COLO829 (cell line): Measurements from ENCODE around the gene ARMCX5.

Experiments used
- DNase-seq: peaks from one replicate; pipeline ENCODE4 v3.0.0; 2012; ENCODE audit warnings: low spot score

The ARMCX5 gene

GRCh38 chrX:102599084-102599950, at the start of gene ARMCX5:
TSS of gene ARMCX5 (plus strand) at chrX:102599515. CDS start at chrX:102602142, 2,627 bp downstream.
- DNase-seq, result peak; percentile 51

GRCh38 chrX:102558607-102559006, 40.7 kb upstream of the ARMCX5 start:
- no peak for DNase-seq

GRCh38 chrX:102560423-102561068, 38.8 kb upstream of the ARMCX5 start:
- DNase-seq, result no peak

DNA sequence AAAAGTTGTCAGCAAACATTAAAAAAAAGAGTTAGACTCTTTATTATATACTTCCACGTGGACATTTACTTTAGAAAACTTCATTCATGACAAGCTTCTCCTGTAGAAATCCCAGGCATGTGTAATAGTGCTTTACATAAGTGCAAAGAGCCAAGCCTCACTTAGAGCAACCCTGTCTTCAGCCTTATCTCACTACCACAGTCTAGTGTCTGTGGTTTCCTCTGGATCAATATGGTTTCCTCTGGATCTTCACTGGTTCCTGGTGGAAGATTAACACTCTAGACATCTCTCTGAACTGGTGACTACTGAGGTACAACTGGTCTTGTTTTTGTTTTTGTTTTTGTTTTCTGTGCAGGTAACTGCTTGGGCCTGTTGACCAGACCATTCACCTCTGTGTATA, 18.4 kb upstream of the ARMCX5 start:
- DNase-seq, result no peak

DNA sequence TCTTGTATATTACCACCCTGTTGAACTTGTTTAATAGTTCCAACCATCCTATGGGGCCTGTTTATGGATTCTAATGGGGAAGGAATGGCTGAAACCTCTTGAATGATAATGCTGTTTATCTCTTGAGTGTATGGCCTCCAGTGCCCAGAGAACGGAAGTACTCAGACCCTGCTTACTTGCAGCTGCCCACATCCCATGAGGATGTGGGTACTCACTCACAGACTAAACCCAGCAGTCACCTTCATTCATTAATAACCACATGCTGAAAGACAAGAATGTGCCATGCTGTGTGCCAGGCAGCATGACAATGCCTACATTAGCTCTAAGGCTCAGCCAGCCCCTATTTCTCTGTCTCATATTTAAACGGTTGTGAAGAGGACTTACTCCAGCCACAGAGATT, 5.9 kb upstream of the ARMCX5 start:
- no peak for DNase-seq

- no peak for DNase-seq
Measured at GRCh38 chrX:102599951-102600579, 750 bp downstream of the ARMCX5 start.

GRCh38 chrX:102604327-102604726, 5.0 kb downstream of the ARMCX5 start:
- peak; percentile 70 for DNase-seq

DNA sequence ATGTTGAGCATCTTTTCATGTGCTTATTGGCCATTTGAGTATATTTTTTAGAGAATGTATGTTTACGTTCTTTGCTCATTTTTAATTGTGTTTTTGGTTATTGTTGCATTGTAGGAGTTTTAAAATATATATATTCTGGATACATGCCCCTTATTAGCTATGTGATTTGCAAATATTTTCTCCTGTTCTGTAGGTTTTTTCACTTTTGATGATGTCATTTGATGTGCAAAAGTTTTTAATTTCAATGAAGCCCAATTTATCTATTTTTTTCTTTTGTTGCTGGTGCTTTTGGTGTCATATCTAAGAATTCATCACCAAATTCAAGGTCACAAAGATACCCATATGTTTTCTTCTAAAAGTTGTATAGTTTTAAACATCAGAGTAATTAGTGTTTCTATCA, 6.8 kb downstream of the ARMCX5 start:
- no peak for DNase-seq

- no peak for DNase-seq
Measured at GRCh38 chrX:102610905-102611304, 11.6 kb downstream of the ARMCX5 start.

- no peak for DNase-seq
Measured at GRCh38 chrX:102624105-102624504, 24.8 kb downstream of the ARMCX5 start.

DNA sequence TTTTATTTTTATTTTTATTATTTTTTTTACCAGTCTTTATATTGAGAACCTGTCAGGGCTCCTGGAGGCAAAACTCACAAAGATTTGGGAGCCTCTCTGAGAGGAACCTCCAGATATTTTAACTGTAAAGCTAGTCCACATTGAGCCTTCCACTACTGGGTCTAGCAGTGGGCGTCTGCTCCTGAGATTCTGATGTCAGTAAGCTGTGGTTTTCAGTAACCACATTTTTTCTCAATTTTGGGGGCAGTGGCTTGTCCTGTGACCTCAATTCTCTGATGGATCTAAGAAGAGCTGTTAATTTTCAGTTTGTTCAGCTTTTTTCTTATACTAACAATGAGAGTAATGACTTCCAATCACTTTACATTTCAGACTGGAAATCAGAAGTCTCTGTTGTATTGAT, 28.3 kb downstream of the ARMCX5 start:
- no peak for DNase-seq

GRCh38 chrX:102637561-102637960, 38.2 kb downstream of the ARMCX5 start:
- DNase-seq, result no peak

DNA sequence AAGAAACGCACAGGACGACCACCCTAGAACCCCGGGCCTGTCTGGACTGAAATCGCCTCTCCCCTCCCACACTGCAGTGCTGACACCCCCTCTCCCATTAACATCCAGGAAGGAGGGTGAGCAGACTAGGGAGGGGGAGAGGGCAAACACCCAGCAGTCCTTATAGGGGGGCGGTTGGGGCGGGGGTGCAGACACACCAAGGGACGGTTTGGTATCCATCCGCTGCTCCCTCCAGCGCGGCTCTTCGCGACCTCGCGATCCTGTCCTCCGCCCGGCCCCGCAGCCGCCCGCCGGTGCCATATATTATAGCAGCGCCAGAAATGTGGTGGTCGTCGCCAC, 51.6 kb downstream of the ARMCX5 start:
- DNase-seq, result no peak

DNA sequence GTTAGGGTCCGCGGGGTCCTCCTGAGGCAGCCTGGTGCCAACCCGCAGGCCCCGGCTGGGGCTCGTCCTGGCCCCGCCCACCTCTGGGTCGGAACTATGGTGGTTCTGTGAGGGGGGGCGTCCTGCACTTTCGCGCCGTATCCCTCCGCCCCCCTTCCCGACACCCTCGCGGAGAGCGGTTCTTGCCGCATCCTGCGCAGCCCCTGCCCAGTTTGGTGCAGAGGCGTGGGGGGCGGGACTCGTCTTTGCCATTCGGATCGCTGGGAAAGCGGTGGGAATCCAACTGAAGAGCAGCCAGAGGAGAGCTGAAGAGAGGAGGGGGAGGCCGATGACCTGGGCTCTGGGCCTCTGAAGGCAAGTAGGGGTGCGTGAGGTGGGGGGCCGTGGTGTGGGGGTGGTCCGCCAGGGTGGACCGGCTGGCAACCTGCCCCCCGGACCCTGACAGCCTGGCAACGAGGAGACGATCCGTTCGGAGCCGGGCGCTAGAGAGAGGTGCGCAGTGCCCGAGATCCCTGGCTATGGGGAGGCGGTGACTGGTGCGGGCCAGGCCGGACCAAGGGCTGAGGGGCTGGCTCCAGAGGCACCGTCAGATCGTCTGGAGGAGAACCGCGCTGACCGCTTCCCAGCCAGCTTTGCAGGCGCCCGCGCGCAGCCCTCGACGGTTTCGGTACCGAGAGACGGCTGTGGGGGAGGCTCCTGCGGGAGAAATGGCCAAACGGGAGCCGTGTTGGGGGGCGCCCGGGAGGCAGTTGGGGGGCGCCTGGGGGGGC, 52.1 kb downstream of the ARMCX5 start, which contains the start of gene GPRASP1:
GPRASP1 (plus strand) TSS at position 242 of the 770 bp plus-strand sequence. CDS start 2,431 bp downstream, outside the sequence.
- DNase-seq, result no peak

- DNase-seq, result no peak
Measured at GRCh38 chrX:102652031-102652688, 52.8 kb downstream of the ARMCX5 start.
